Measurements from ENCODE around the gene RBFOX1.

GRCh38 chr16:7680296-7680695, 347.7 kb downstream of the RBFOX1 start:
- TF ChIP-seq CTCF (IDR thresholded peaks at IDR 0.05) (no peak), POLR2A (IDR thresholded peaks at IDR 0.05) (no peak)

All from heart left ventricle (tissue), 13 donors.